Endothelial cell of umbilical vein (primary cell): Measurements from ENCODE around the gene PSAPL1.

Experiments used
- CTCF ChIP-seq, 2 donors: IDR thresholded peaks; 1 replicate in 1 of 2; 2 replicates in 1 of 2; pipeline ENCODE4 v1.5.1; 2011; ENCODE audit warnings: low read length in 2 of 2, mild to moderate bottlenecking in 2 of 2, moderate library complexity in 2 of 2, control low read depth in 1 of 2, inconsistent platforms in 1 of 2, low read depth in 1 of 2; ENCODE audit not compliant: insufficient read depth in 1 of 2; ENCODE audit errors: extremely low read depth in 1 of 2
- MAX ChIP-seq: IDR thresholded peaks from 2 replicates; pipeline ENCODE4 v1.6.1; 2011; ENCODE audit not compliant: insufficient read depth, insufficient read length

- TF ChIP-seq CTCF (IDR thresholded peaks at IDR 0.05; ENCODE audit: extremely low read depth in 1 of 2, insufficient read depth in 1 of 2, low read depth in 1 of 2, low read length in 2 of 2) = no peak
- TF ChIP-seq MAX = no peak
These were observed 46.5 kb upstream of the PSAPL1 start for GRCh38 chr4:7481227-7481626.
